Measurements from ENCODE around the gene CPXM2.

GRCh38 chr10:123704812-123705211 lies 186.8 kb downstream of the CPXM2 start:
- TF ChIP-seq, protein P1, sequence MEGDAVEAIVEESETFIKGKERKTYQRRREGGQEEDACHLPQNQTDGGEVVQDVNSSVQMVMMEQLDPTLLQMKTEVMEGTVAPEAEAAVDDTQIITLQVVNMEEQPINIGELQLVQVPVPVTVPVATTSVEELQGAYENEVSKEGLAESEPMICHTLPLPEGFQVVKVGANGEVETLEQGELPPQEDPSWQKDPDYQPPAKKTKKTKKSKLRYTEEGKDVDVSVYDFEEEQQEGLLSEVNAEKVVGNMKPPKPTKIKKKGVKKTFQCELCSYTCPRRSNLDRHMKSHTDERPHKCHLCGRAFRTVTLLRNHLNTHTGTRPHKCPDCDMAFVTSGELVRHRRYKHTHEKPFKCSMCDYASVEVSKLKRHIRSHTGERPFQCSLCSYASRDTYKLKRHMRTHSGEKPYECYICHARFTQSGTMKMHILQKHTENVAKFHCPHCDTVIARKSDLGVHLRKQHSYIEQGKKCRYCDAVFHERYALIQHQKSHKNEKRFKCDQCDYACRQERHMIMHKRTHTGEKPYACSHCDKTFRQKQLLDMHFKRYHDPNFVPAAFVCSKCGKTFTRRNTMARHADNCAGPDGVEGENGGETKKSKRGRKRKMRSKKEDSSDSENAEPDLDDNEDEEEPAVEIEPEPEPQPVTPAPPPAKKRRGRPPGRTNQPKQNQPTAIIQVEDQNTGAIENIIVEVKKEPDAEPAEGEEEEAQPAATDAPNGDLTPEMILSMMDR (IDR thresholded peaks at IDR 0.05; ENCODE audit: insufficient read depth, low read length, poor library complexity, severe bottlenecking): no peak
- TF ChIP-seq EZH2phosphoT487 (conservative IDR thresholded peaks at IDR 0.05; ENCODE audit: low read length): no peak

All from SU-DHL-6 (cell line).